ENCODE measurements around the gene MT1A. TPM values are rescaled to one million over a fixed set of nuclear protein-coding genes. Genes with fewer than 3 reads are reported as not detected.

The MT1A gene
- polyA plus RNA-seq, 4 donors, result 1.3 to 240 (median 21.3) TPM

- no peak for FAIRE-seq
- 96 to 98% (median 97%) methylated on average over 7 of the region's 7 CpGs for WGBS, 3 donors
- Histone ChIP-seq H3K36me3 (ENCODE audit: control insufficient read depth in 3 of 3, insufficient read depth in 2 of 3, low read depth in 1 of 3, low read length in 3 of 3) (peaks cover 0 to 11% (median 0%) of the 10 kb centered on the region in 3 donors), H3K27me3 (ENCODE audit: control insufficient read depth in 3 of 3, insufficient read depth in 3 of 3, low read length in 3 of 3) (no peaks in the 10 kb centered on the region), H3K27ac (ENCODE audit: low read depth in 1 of 3, low read length in 2 of 3) (no peak overlapping the region), H3K9me3 (ENCODE audit: control insufficient read depth in 2 of 2, insufficient read depth in 1 of 2, low read depth in 1 of 2, low read length in 1 of 2) (peaks cover 0 to 12% of the 10 kb centered on the region in 2 donors), H3K4me3 (ENCODE audit: low read depth in 1 of 3, low read length in 3 of 3) (no peak overlapping the region), H3K4me1 (ENCODE audit: control insufficient read depth in 3 of 3, insufficient read depth in 2 of 3, low read depth in 1 of 3, low read length in 2 of 3) (peaks cover 0 to 13% (median 4%) of the 10 kb centered on the region in 3 donors)
- DNase-seq, result no peak
Observed at GRCh38 chr16:56686758-56687157, 48.3 kb downstream of the MT1A start.

- no peak for FAIRE-seq
- no peak overlapping the region for H3K27ac ChIP-seq (ENCODE audit: low read depth in 1 of 3, low read length in 2 of 3)
- H3K4me1 ChIP-seq (ENCODE audit: control insufficient read depth in 3 of 3, insufficient read depth in 2 of 3, low read depth in 1 of 3, low read length in 2 of 3), result peaks cover 0 to 10% (median 0%) of the 10 kb centered on the region in 3 donors
- H3K36me3 ChIP-seq (ENCODE audit: control insufficient read depth in 3 of 3, insufficient read depth in 2 of 3, low read depth in 1 of 3, low read length in 3 of 3), result peaks cover 0 to 6% (median 0%) of the 10 kb centered on the region in 3 donors
- 58 to 65% (median 62%) methylated on average over 1 of the region's 1 CpG for WGBS, 3 donors
- peaks cover 0 to 12% of the 10 kb centered on the region in 2 donors for H3K9me3 ChIP-seq (ENCODE audit: control insufficient read depth in 2 of 2, insufficient read depth in 1 of 2, low read depth in 1 of 2, low read length in 1 of 2)
- DNase-seq, result no peak
- no peak overlapping the region for H3K4me3 ChIP-seq (ENCODE audit: low read depth in 1 of 3, low read length in 3 of 3)
- no peaks in the 10 kb centered on the region for H3K27me3 ChIP-seq (ENCODE audit: control insufficient read depth in 3 of 3, insufficient read depth in 3 of 3, low read length in 3 of 3)
Observed at GRCh38 chr16:56688762-56689161, 50.3 kb downstream of the MT1A start.

- DNase-seq, result peak in 1 of 2 donors; percentile 44
- H3K36me3 ChIP-seq (ENCODE audit: control insufficient read depth in 3 of 3, insufficient read depth in 2 of 3, low read depth in 1 of 3, low read length in 3 of 3), result peaks cover 0 to 5% (median 0%) of the 10 kb centered on the region in 3 donors
- 23 to 59% (median 32%) methylated on average over 3 of the region's 3 CpGs for WGBS, 3 donors
- H3K4me3 ChIP-seq (ENCODE audit: low read depth in 1 of 3, low read length in 3 of 3), result no peak overlapping the region
- H3K9me3 ChIP-seq (ENCODE audit: control insufficient read depth in 2 of 2, insufficient read depth in 1 of 2, low read depth in 1 of 2, low read length in 1 of 2), result peaks cover 0 to 12% of the 10 kb centered on the region in 2 donors
- no peak for FAIRE-seq
- H3K27ac ChIP-seq (ENCODE audit: low read depth in 1 of 3, low read length in 2 of 3), result no peak overlapping the region
- H3K4me1 ChIP-seq (ENCODE audit: control insufficient read depth in 3 of 3, insufficient read depth in 2 of 3, low read depth in 1 of 3, low read length in 2 of 3), result peaks cover 0 to 10% (median 0%) of the 10 kb centered on the region in 3 donors
- H3K27me3 ChIP-seq (ENCODE audit: control insufficient read depth in 3 of 3, insufficient read depth in 3 of 3, low read length in 3 of 3), result no peaks in the 10 kb centered on the region
Observed at GRCh38 chr16:56689171-56689570, 50.7 kb downstream of the MT1A start.

Other genes starting within 250 kb of the MT1A start
- 10 to 100 TPM; 55.9 to 75.1 (median 64.8) TPM for gene AMFR, start 213.1 kb upstream of the MT1A start, polyA plus RNA-seq
- 10 to 100 TPM; 27.5 to 92.4 (median 51.0) TPM for gene NUDT21, start 187.3 kb upstream of the MT1A start, polyA plus RNA-seq
- 10 to 100 TPM in 2 of 4 donors, 1 to 10 TPM in 2; 5.9 to 30.2 (median 12.0) TPM for gene OGFOD1, start 187.1 kb upstream of the MT1A start, polyA plus RNA-seq
- 10 to 100 TPM; 14.3 to 32.1 (median 20.0) TPM for gene BBS2, start 118.6 kb upstream of the MT1A start, polyA plus RNA-seq
- gene MT4, start 73.6 kb upstream of the MT1A start, polyA plus RNA-seq, result not detected
- gene MT3, start 49.1 kb upstream of the MT1A start, polyA plus RNA-seq, result 1 to 10 TPM in 1 of 4 donors, under 1 TPM in 1, not detected in 2; 0.72 to 5.4 TPM
- 100 to 1,000 TPM; 133 to 464 (median 194) TPM for gene MT2A, start 30.1 kb upstream of the MT1A start, polyA plus RNA-seq
- 100 to 1,000 TPM in 2 of 4 donors, 10 to 100 TPM in 2; 75.0 to 194 (median 119) TPM for gene MT1E, start 12.9 kb upstream of the MT1A start, polyA plus RNA-seq
- gene MT1M, start 6.0 kb upstream of the MT1A start, polyA plus RNA-seq, result 100 to 1,000 TPM in 1 of 4 donors, 10 to 100 TPM in 1, 1 to 10 TPM in 2; 3.5 to 106 (median 8.6) TPM
- gene MT1B, start 13.2 kb downstream of the MT1A start, polyA plus RNA-seq, result not detected
- gene MT1F, start 19.3 kb downstream of the MT1A start, polyA plus RNA-seq, result 100 to 1,000 TPM in 1 of 4 donors, 10 to 100 TPM in 3; 13.4 to 189 (median 29.1) TPM
- 1,000 to 10,000 TPM in 1 of 4 donors, 100 to 1,000 TPM in 3; 193 to 1,801 (median 342) TPM for gene MT1G, start 29.4 kb downstream of the MT1A start, polyA plus RNA-seq
- 100 to 1,000 TPM in 1 of 4 donors, 10 to 100 TPM in 2, 1 to 10 TPM in 1; 3.6 to 930 (median 62.8) TPM for gene MT1H, start 31.1 kb downstream of the MT1A start, polyA plus RNA-seq
- 100 to 1,000 TPM in 3 of 4 donors, 10 to 100 TPM in 1; 93.7 to 776 (median 195) TPM for gene MT1X, start 43.8 kb downstream of the MT1A start, polyA plus RNA-seq
- gene NUP93, start 91.5 kb downstream of the MT1A start, polyA plus RNA-seq, result 10 to 100 TPM; 14.1 to 32.1 (median 22.3) TPM
- under 1 TPM in 2 of 4 donors, not detected in 2; 0.04 TPM for gene SLC12A3, start 226.5 kb downstream of the MT1A start, polyA plus RNA-seq

Data from small intestine (tissue), 7 donors.